ENCODE data around the gene SUN1. TPM values are rescaled to one million over a fixed set of nuclear protein-coding genes. Genes with fewer than 3 reads are reported as not detected.

SUN1 gene
- total RNA-seq, 4 donors from 2014 or later: 243 to 263 (median 244) TPM

- no peak for TF ChIP-seq EP300 (IDR thresholded peaks at IDR 0.05)
- no peak for TF ChIP-seq CTCF (IDR thresholded peaks at IDR 0.05)
- no peak for TF ChIP-seq POLR2A (IDR thresholded peaks at IDR 0.05)
- no peak overlapping the region for H3K27ac ChIP-seq
- peaks cover 0 to 82% (median 24%) of the 10 kb centered on the region in 4 donors for H3K4me1 ChIP-seq
- H3K36me3 ChIP-seq: peaks cover 0 to 11% (median 4%) of the 10 kb centered on the region in 3 donors
- WGBS, 2 donors: 87 to 92% methylated on average over 1 of the region's 1 CpG
- DNase-seq (ENCODE audit: low spot score in 2 of 2): no peak
- H3K27me3 ChIP-seq: no peaks in the 10 kb centered on the region
- no peak overlapping the region for H3K4me3 ChIP-seq
- H3K9me3 ChIP-seq: no peaks in the 10 kb centered on the region
Observed at GRCh38 chr7:820341-820740, 11.9 kb upstream of the SUN1 start.

DNA sequence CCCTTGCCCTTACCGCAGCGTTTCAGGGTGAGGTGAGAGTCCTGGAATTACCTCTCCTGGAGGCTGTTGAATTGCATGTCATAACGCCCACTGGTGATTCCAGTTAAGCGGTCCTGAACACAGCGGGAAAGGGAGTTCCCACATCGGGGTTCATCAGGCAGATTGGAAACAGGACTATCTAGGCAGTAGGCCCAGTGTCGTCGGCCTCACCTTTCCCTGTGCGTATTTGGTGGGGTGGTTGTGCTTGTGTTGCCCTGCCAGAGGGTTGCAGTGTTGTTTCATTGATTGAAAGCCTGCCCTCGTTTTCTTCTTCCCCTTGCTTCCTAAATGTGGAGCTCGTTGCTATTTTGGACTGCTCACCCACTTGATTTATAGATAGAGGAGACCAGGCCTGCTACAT lies 10.6 kb upstream of the SUN1 start:
- WGBS, 2 donors: 49 to 73% methylated on average over 11 of the region's 11 CpGs
- no peak for DNase-seq (ENCODE audit: low spot score in 2 of 2)
- TF ChIP-seq EP300 (IDR thresholded peaks at IDR 0.05): no peak
- no peak for TF ChIP-seq CTCF (IDR thresholded peaks at IDR 0.05)
- no peak for TF ChIP-seq POLR2A (IDR thresholded peaks at IDR 0.05)
- Histone ChIP-seq H3K27me3 (no peaks in the 10 kb centered on the region), H3K9me3 (no peaks in the 10 kb centered on the region), H3K4me1 (peaks cover 0 to 88% (median 24%) of the 10 kb centered on the region in 4 donors), H3K36me3 (peaks cover 0 to 11% (median 4%) of the 10 kb centered on the region in 3 donors), H3K4me3 (no peak overlapping the region), H3K27ac (peak overlapping the region in 2 of 4 donors; percentile 9 to 27)

DNA sequence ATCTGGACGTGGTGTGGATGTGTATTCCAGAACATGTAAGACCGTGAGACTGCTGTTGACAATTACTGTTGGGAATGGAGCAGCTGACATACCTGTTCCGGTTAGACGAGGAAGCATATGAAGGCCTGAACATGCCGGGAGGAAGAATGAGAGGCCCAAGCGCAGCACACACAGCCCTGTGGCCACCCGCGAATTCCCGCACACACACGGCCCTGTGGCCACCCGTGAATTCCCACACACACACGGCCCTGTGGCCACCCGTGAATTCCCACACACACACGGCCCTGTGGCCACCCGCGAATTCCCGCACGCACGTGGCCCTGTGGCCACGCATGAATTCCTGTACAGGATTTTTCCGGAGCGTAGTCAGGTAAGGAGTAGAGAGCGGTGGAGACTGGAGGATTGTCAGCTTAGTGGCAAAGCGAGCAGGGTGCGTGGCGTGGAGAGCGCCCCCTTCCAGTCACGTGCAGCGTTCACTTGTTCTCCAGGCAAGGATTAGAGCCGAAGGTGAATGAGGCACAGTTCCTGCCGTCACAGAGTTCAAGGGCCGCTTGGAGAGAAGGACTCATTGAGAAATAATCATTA lies 9.5 kb upstream of the SUN1 start:
- WGBS, 2 donors: 88% methylated on average over 31 to 32 of the region's 32 CpGs
- TF ChIP-seq CTCF (IDR thresholded peaks at IDR 0.05): no peak
- TF ChIP-seq POLR2A (IDR thresholded peaks at IDR 0.05): no peak
- TF ChIP-seq EP300 (IDR thresholded peaks at IDR 0.05): no peak
- Histone ChIP-seq H3K9me3 (no peaks in the 10 kb centered on the region), H3K4me3 (no peak overlapping the region), H3K27me3 (no peaks in the 10 kb centered on the region), H3K36me3 (peaks cover 0 to 11% (median 4%) of the 10 kb centered on the region in 3 donors), H3K4me1 (peaks cover 0 to 85% (median 23%) of the 10 kb centered on the region in 4 donors), H3K27ac (no peak overlapping the region)
- DNase-seq (ENCODE audit: low spot score in 2 of 2): no peak

DNA sequence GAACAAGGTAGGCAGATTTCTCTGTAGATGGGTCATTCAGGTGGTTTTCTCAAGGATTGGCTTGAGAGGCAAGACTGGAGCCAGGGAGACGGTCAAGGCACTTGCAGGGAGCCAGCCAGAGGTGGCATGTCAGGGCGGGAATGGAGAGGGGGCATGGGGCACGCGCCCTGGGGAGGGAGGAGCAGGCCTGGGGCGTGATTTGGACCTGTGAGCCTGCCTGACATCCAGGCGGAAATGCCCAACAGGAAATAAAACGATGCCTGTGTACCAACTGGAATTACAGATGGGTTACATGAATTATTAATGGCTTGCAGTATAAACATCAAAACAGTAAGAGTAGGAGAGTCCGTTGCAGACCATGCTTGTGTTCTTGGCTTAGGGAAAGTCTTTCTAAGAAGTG lies 8.6 kb upstream of the SUN1 start:
- Histone ChIP-seq H3K4me3 (no peak overlapping the region), H3K4me1 (peaks cover 0 to 76% (median 20%) of the 10 kb centered on the region in 4 donors), H3K27me3 (no peaks in the 10 kb centered on the region), H3K9me3 (no peaks in the 10 kb centered on the region), H3K27ac (peak overlapping the region in 1 of 4 donors; percentile 78), H3K36me3 (peaks cover 0 to 11% (median 4%) of the 10 kb centered on the region in 3 donors)
- TF ChIP-seq CTCF (IDR thresholded peaks at IDR 0.05): no peak
- no peak for TF ChIP-seq EP300 (IDR thresholded peaks at IDR 0.05)
- TF ChIP-seq POLR2A (IDR thresholded peaks at IDR 0.05): no peak
- WGBS, 2 donors: 72 to 82% methylated on average over 8 of the region's 8 CpGs
- no peak for DNase-seq (ENCODE audit: low spot score in 2 of 2)

- H3K4me1 ChIP-seq: peaks cover 0 to 76% (median 20%) of the 10 kb centered on the region in 4 donors
- no peaks in the 10 kb centered on the region for H3K27me3 ChIP-seq
- 74 to 75% methylated on average over 7 of the region's 7 CpGs for WGBS, 2 donors
- TF ChIP-seq CTCF (IDR thresholded peaks at IDR 0.05) (no peak), POLR2A (IDR thresholded peaks at IDR 0.05) (no peak), EP300 (IDR thresholded peaks at IDR 0.05) (no peak)
- peak overlapping the region in 2 of 4 donors; percentile 78 to 84 for H3K27ac ChIP-seq
- peaks cover 0 to 11% (median 4%) of the 10 kb centered on the region in 3 donors for H3K36me3 ChIP-seq
- no peaks in the 10 kb centered on the region for H3K9me3 ChIP-seq
- DNase-seq (ENCODE audit: low spot score in 2 of 2): no peak
- no peak overlapping the region for H3K4me3 ChIP-seq
Observed at GRCh38 chr7:824081-824480, 8.2 kb upstream of the SUN1 start.
